Left lung (tissue), 10 donors: ENCODE measurements around the gene RETN. TPM values are rescaled to one million over a fixed set of nuclear protein-coding genes. Genes with fewer than 3 reads are reported as not detected.

ENCODE experiments used
- ATAC-seq: fragments of 200-7000 bp; cut with Tn5 transposase; one replicate; pipeline ENCODE4 v1.9.1; 2020; ENCODE audit warnings: moderate library complexity
- DNase-seq, 4 donors: peaks; one replicate each; pipeline ENCODE4 v3.0.0-alpha.2; 2013 to 2020
- H3K27ac ChIP-seq, 2 donors: fragments of 200-600 bp; sonication (generic) in 1 of 2; one replicate each; pipeline versions ENCODE4 v1.5.0 to v1.8.0; 2020 to 2021
- H3K27me3 ChIP-seq, 2 donors: fragments of 200-600 bp; sonication (generic) in 1 of 2; one replicate each; pipeline versions ENCODE4 v1.5.0 to v1.8.0; 2020 to 2021
- H3K36me3 ChIP-seq, 2 donors: fragments of 200-600 bp; sonication (generic) in 1 of 2; one replicate each; pipeline versions ENCODE4 v1.5.0 to v1.8.0; 2020 to 2021
- H3K4me1 ChIP-seq, 2 donors: fragments of 200-600 bp; one replicate each; pipeline ENCODE4 v1.8.0; 2021
- H3K4me3 ChIP-seq, 2 donors: fragments of 200-600 bp; sonication (generic) in 1 of 2; one replicate each; pipeline versions ENCODE4 v1.5.0 to v1.8.0; 2020 to 2021; ENCODE audit warnings: mild to moderate bottlenecking in 1 of 2
- H3K9me3 ChIP-seq, 2 donors: fragments of 200-600 bp; sonication (generic) in 1 of 2; one replicate each; pipeline versions ENCODE4 v1.5.0 to v1.8.0; 2020 to 2021
- CTCF ChIP-seq, 2 donors: fragments of 200-600 bp; sonication (generic) in 1 of 2; IDR thresholded peaks; one replicate each; pipeline versions ENCODE4 v1.5.0 to v1.8.0; 2021; ENCODE audit warnings: antibody characterized with exemption in 2 of 2
- intact Hi-C, 2 donors: fragments of 100-400 bp; cut with DNase I; formaldehyde crosslinking; loops; one replicate each; pipeline versions ENCODE4 v1.11.2 to v1.14.2; 2022
- polyA plus RNA-seq, 6 donors: library from polyadenylated mRNA; unstranded; fragments of 120-200 nt; gene quantifications; one replicate each; pipeline ENCODE4 v1.2.1, GENCODE V29; 2013; ENCODE audit not compliant: insufficient read length in 6 of 6
- total RNA-seq, 2 donors: library from RNA; stranded (reverse); fragmentation: NEBNext Ultra II Directional; extraction: Animal tissue kit (Norgen Biotek cat#: 25700); gene quantifications; one replicate each; pipeline ENCODE4 v1.2.1, GENCODE V29; 2021
- donor health status: DM: no; HTN: yes; CAD: no.
- donor health status: DM: no; HTN: no; CAD: no.

Gene RETN
- total and polyA plus RNA-seq, 8 donors: 1.2 to 22.4 (median 2.3) TPM

GRCh38 chr19:7716762-7717161 lies 47.9 kb downstream of the RETN start:
- TF ChIP-seq CTCF (IDR thresholded peaks at IDR 0.05): no peak
- no peaks in the 10 kb centered on the region for H3K36me3 ChIP-seq
- no peak for DNase-seq
- no peak for ATAC-seq
- peaks cover 0 to 18% of the 10 kb centered on the region in 2 donors for H3K4me1 ChIP-seq
- H3K4me3 ChIP-seq: no peak overlapping the region
- no peaks in the 10 kb centered on the region for H3K27me3 ChIP-seq
- intact Hi-C loops: no loop called here
- H3K27ac ChIP-seq: no peak overlapping the region
- peaks cover 0 to 9% of the 10 kb centered on the region in 2 donors for H3K9me3 ChIP-seq

GRCh38 chr19:7718668-7719067 lies 49.8 kb downstream of the RETN start:
- intact Hi-C loops: no loop called here
- Histone ChIP-seq H3K4me1 (peaks cover 0 to 18% of the 10 kb centered on the region in 2 donors), H3K4me3 (no peak overlapping the region), H3K27me3 (peaks cover 0 to 4% of the 10 kb centered on the region in 2 donors), H3K36me3 (no peaks in the 10 kb centered on the region), H3K27ac (no peak overlapping the region), H3K9me3 (peaks cover 0 to 9% of the 10 kb centered on the region in 2 donors)
- no peak for ATAC-seq
- DNase-seq: no peak
- TF ChIP-seq CTCF (IDR thresholded peaks at IDR 0.05): no peak

Other genes starting within 250 kb of the RETN start
- 1 to 10 TPM; 3.6 to 4.6 TPM for gene PEX11G, start 180.0 kb upstream of the RETN start, total RNA-seq
- 1 to 10 TPM; 2.9 to 5.4 (median 4.0) TPM for gene PEX11G, start 180.0 kb upstream of the RETN start, polyA plus RNA-seq
- 10 to 100 TPM; 46.1 to 47.6 TPM for gene ZNF358, start 152.9 kb upstream of the RETN start, total RNA-seq
- gene ZNF358, start 152.9 kb upstream of the RETN start, polyA plus RNA-seq: 10 to 100 TPM; 36.9 to 56.1 (median 44.4) TPM
- gene MCOLN1, start 146.4 kb upstream of the RETN start, total RNA-seq: 10 to 100 TPM; 47.7 to 76.6 TPM
- 10 to 100 TPM; 13.0 to 17.2 (median 14.3) TPM for gene MCOLN1, start 146.4 kb upstream of the RETN start, polyA plus RNA-seq
- gene PNPLA6, start 133.3 kb upstream of the RETN start, total RNA-seq: 100 to 1,000 TPM; 134 to 255 TPM
- 10 to 100 TPM; 28.7 to 48.8 (median 36.3) TPM for gene PNPLA6, start 133.3 kb upstream of the RETN start, polyA plus RNA-seq
- 10 to 100 TPM; 20.5 to 22.3 TPM for gene CAMSAP3, start 73.2 kb upstream of the RETN start, total RNA-seq
- 10 to 100 TPM; 10.5 to 17.1 (median 14.1) TPM for gene CAMSAP3, start 73.2 kb upstream of the RETN start, polyA plus RNA-seq
- 10 to 100 TPM; 32.8 to 33.7 TPM for gene XAB2, start 39.5 kb upstream of the RETN start, total RNA-seq
- gene XAB2, start 39.5 kb upstream of the RETN start, polyA plus RNA-seq: 10 to 100 TPM; 30.5 to 38.8 (median 32.0) TPM
- gene PET100, start 39.3 kb upstream of the RETN start, total RNA-seq: 10 to 100 TPM; 92.6 to 98.6 TPM
- 100 to 1,000 TPM in 3 of 6 donors, 10 to 100 TPM in 3; 82.8 to 111 (median 99.0) TPM for gene PET100, start 39.3 kb upstream of the RETN start, polyA plus RNA-seq
- gene PCP2, start 35.3 kb upstream of the RETN start, total RNA-seq: 1 to 10 TPM; 1.6 to 1.8 TPM
- 1 to 10 TPM in 5 of 6 donors, under 1 TPM in 1; 0.57 to 1.6 (median 1.4) TPM for gene PCP2, start 35.3 kb upstream of the RETN start, polyA plus RNA-seq
- gene STXBP2, start 31.9 kb upstream of the RETN start, total RNA-seq: 100 to 1,000 TPM; 153 to 277 TPM
- gene STXBP2, start 31.9 kb upstream of the RETN start, polyA plus RNA-seq: 10 to 100 TPM; 32.5 to 46.1 (median 38.9) TPM
- 100 to 1,000 TPM in 1 of 2 donors, 10 to 100 TPM in 1; 26.4 to 112 TPM for gene MCEMP1, start 8.0 kb downstream of the RETN start, total RNA-seq
- under 1 TPM; 0.32 to 0.90 (median 0.52) TPM for gene MCEMP1, start 8.0 kb downstream of the RETN start, polyA plus RNA-seq
- 100 to 1,000 TPM; 105 to 106 TPM for gene TRAPPC5, start 11.8 kb downstream of the RETN start, total RNA-seq
- 10 to 100 TPM; 25.7 to 51.5 (median 40.3) TPM for gene TRAPPC5, start 11.8 kb downstream of the RETN start, polyA plus RNA-seq
- under 1 TPM; 0.58 to 0.73 TPM for gene FCER2, start 33.1 kb downstream of the RETN start, total RNA-seq
- under 1 TPM; 0.27 to 0.61 (median 0.47) TPM for gene FCER2, start 33.1 kb downstream of the RETN start, polyA plus RNA-seq
- 1 to 10 TPM; 2.1 to 2.2 TPM for gene CLEC4G, start 63.1 kb downstream of the RETN start, total RNA-seq
- gene CLEC4G, start 63.1 kb downstream of the RETN start, polyA plus RNA-seq: under 1 TPM in 4 of 6 donors, not detected in 2; 0.20 to 0.38 (median 0.25) TPM
- gene CD209, start 78.5 kb downstream of the RETN start, total RNA-seq: 10 to 100 TPM in 1 of 2 donors, 1 to 10 TPM in 1; 9.2 to 10.6 TPM
- gene CD209, start 78.5 kb downstream of the RETN start, polyA plus RNA-seq: 1 to 10 TPM; 2.9 to 4.3 (median 3.1) TPM
- 1 to 10 TPM in 1 of 2 donors, not detected in 1; 2.7 TPM for gene CLEC4M, start 94.2 kb downstream of the RETN start, total RNA-seq
- 1 to 10 TPM in 4 of 6 donors, under 1 TPM in 2; 0.78 to 2.2 (median 1.3) TPM for gene CLEC4M, start 94.2 kb downstream of the RETN start, polyA plus RNA-seq
- 10 to 100 TPM; 14.2 to 16.9 TPM for gene EVI5L, start 161.2 kb downstream of the RETN start, total RNA-seq
- gene EVI5L, start 161.2 kb downstream of the RETN start, polyA plus RNA-seq: 10 to 100 TPM; 11.3 to 18.1 (median 14.7) TPM
- 1 to 10 TPM; 1.2 to 4.2 TPM for gene PRR36, start 205.3 kb downstream of the RETN start, total RNA-seq
- gene PRR36, start 205.3 kb downstream of the RETN start, polyA plus RNA-seq: 10 to 100 TPM in 3 of 6 donors, 1 to 10 TPM in 3; 8.4 to 13.4 (median 10.1) TPM
- gene LRRC8E, start 219.5 kb downstream of the RETN start, total RNA-seq: 10 to 100 TPM in 1 of 2 donors, 1 to 10 TPM in 1; 5.9 to 10.5 TPM
- 1 to 10 TPM; 3.7 to 5.7 (median 4.5) TPM for gene LRRC8E, start 219.5 kb downstream of the RETN start, polyA plus RNA-seq
- gene MAP2K7, start 234.8 kb downstream of the RETN start, total RNA-seq: 10 to 100 TPM; 30.5 to 31.1 TPM
- gene MAP2K7, start 234.8 kb downstream of the RETN start, polyA plus RNA-seq: 10 to 100 TPM; 25.7 to 33.1 (median 30.5) TPM
- under 1 TPM; 0.29 to 0.55 TPM for gene TGFBR3L, start 245.8 kb downstream of the RETN start, total RNA-seq
- gene TGFBR3L, start 245.8 kb downstream of the RETN start, polyA plus RNA-seq: under 1 TPM in 4 of 6 donors, not detected in 2; 0.11 to 0.26 (median 0.19) TPM